Measurements from ENCODE around the gene NIPA2. TPM values are rescaled to one million over a fixed set of nuclear protein-coding genes. Genes with fewer than 3 reads are reported as not detected.

Gene NIPA2
- total RNA-seq, 1 donor, result 69.1 TPM

- TF ChIP-seq CTCF (IDR thresholded peaks at IDR 0.05; ENCODE audit: insufficient read depth, low read depth, low read length), result no peak
- H3K4me3 ChIP-seq (ENCODE audit: low read depth, low read length), result no peak overlapping the region
- DNase-seq (ENCODE audit: low read depth), result no peak
Measured at GRCh38 chr15:22903961-22904534, 65.6 kb downstream of the NIPA2 start.

DNA sequence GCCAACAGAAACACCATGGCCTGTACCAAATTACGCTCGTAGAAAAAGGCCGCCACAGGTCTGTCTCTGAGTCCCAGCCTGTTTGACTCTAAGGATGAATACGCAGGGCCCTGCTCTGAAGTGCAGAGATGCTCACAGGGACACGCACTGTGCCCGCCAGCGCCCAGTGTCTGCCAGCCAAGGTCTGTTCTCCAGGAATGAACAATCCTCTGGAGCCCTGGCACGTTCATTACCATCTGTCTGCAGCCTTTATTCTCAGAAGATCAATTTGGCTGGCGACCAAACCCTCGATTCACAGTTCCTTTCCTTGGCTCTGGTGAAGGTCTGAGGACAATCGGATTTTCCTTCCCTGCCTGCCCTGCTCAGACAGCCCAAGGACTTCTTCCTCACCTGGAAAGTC, 66.3 kb downstream of the NIPA2 start:
- DNase-seq (ENCODE audit: low read depth), result no peak
- no peak for TF ChIP-seq CTCF (IDR thresholded peaks at IDR 0.05; ENCODE audit: insufficient read depth, low read depth, low read length)
- no peak overlapping the region for H3K4me3 ChIP-seq (ENCODE audit: low read depth, low read length)

DNA sequence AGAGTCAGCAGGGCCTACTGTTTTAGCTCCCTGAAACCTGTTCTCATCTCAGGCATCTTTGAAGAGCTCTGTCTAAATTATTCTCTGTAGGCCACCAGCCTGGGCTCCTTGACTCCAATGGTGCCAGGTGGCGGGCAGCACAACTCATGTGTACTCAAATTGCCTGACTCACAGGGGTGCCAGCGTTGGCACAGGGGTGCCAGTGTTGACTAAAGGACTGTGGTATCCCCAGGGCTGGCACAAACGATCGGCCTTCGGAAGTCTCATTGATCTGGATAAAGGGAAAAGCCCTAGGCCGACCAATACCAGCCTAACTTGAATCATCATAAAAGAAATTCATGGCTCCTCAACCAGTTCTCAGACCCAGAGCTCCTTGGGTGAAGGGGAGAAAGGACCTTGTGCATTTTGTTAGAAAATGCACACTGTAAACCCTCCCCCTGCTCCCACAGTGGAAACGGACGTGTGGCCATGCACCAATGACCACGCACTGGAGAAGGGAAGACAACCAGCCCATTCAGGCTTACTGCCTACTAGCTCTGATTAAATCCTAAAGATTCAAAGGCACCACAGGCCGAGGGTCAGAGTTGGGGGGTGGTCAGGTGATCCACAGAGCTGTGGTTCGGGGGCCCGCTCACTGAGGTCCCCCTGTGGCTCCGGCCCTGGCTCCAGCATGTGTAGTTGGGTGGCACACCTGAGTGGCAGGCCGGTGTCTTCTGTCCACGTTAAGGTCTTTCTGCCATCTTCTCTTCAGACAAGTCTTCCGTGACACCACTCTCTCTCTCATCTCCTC, 68.9 kb downstream of the NIPA2 start:
- no peak for TF ChIP-seq CTCF (IDR thresholded peaks at IDR 0.05; ENCODE audit: insufficient read depth, low read depth, low read length)
- DNase-seq (ENCODE audit: low read depth), result no peak
- H3K4me3 ChIP-seq (ENCODE audit: low read depth, low read length), result no peak overlapping the region

GRCh38 chr15:22908830-22909229, 70.4 kb downstream of the NIPA2 start:
- DNase-seq (ENCODE audit: low read depth), result no peak
- no peak for TF ChIP-seq CTCF (IDR thresholded peaks at IDR 0.05; ENCODE audit: insufficient read depth, low read depth, low read length)
- H3K4me3 ChIP-seq (ENCODE audit: low read depth, low read length), result no peak overlapping the region

GRCh38 chr15:22911306-22911705, 72.8 kb downstream of the NIPA2 start:
- no peak for DNase-seq (ENCODE audit: low read depth)
- TF ChIP-seq CTCF (IDR thresholded peaks at IDR 0.05; ENCODE audit: insufficient read depth, low read depth, low read length), result no peak
- no peak overlapping the region for H3K4me3 ChIP-seq (ENCODE audit: low read depth, low read length)

GRCh38 chr15:22912256-22912655, 73.8 kb downstream of the NIPA2 start:
- no peak for TF ChIP-seq CTCF (IDR thresholded peaks at IDR 0.05; ENCODE audit: insufficient read depth, low read depth, low read length)
- no peak overlapping the region for H3K4me3 ChIP-seq (ENCODE audit: low read depth, low read length)
- no peak for DNase-seq (ENCODE audit: low read depth)

All from fibroblast of villous mesenchyme (primary cell).